Activated T-cell treated with anti-CD3 and anti-CD28 coated beads for 4 hours (primary cell): Measurements from ENCODE around the gene CASZ1.

Experiments used
- DNase-seq: peaks from one replicate; pipeline ENCODE4 v3.0.0-alpha.2; 2020

Gene CASZ1

GRCh38 chr1:10650556-10651388 is 145.7 kb downstream of the CASZ1 start:
- no peak for DNase-seq

GRCh38 chr1:10649517-10650201 is 146.8 kb downstream of the CASZ1 start:
- DNase-seq = no peak

GRCh38 chr1:10648689-10649516 is 147.5 kb downstream of the CASZ1 start:
- DNase-seq = no peak

- DNase-seq = no peak
Observed at GRCh38 chr1:10647414-10648170, 148.9 kb downstream of the CASZ1 start.

GRCh38 chr1:10646347-10646861 is 150.0 kb downstream of the CASZ1 start:
- DNase-seq = no peak

- no peak for DNase-seq
Observed at GRCh38 chr1:10644307-10645128, 151.9 kb downstream of the CASZ1 start.

- no peak for DNase-seq
Observed at GRCh38 chr1:10643607-10644306, 152.7 kb downstream of the CASZ1 start.

GRCh38 chr1:10642403-10643080 is 153.9 kb downstream of the CASZ1 start:
- no peak for DNase-seq

GRCh38 chr1:10641976-10642375 is 154.5 kb downstream of the CASZ1 start:
- no peak for DNase-seq

- DNase-seq = no peak
Observed at GRCh38 chr1:10640843-10641553, 155.4 kb downstream of the CASZ1 start.

- DNase-seq = no peak
Observed at GRCh38 chr1:10639775-10640578, 156.5 kb downstream of the CASZ1 start.

- DNase-seq = no peak
Observed at GRCh38 chr1:10639011-10639774, 157.3 kb downstream of the CASZ1 start.

GRCh38 chr1:10638559-10639005 is 157.9 kb downstream of the CASZ1 start:
- DNase-seq = no peak

- no peak for DNase-seq
Observed at GRCh38 chr1:10637834-10638558, 158.4 kb downstream of the CASZ1 start.

- DNase-seq = no peak
Observed at GRCh38 chr1:10637400-10637799, 159.0 kb downstream of the CASZ1 start.

GRCh38 chr1:10635992-10636391 is 160.5 kb downstream of the CASZ1 start:
- no peak for DNase-seq
